SK-N-SH treated with all-trans-retinoic acid at 6 μM for 48 hours (cell line): ENCODE measurements around the gene TCF7.

Experiments used
- ATAC-seq: fragments of 200-7000 bp; cut with Tn5 transposase; 3 replicates; pipeline ENCODE4 v1.9.1; 2020; ENCODE audit warnings: mild to moderate bottlenecking, moderate library complexity
- ARNTL ChIP-seq: fragments of 450-650 bp; formaldehyde crosslinking; IDR thresholded peaks from 2 replicates; pipeline ENCODE4 v1.5.0; 2020; ENCODE audit warnings: low read depth, mild to moderate bottlenecking, moderate library complexity, borderline replicate concordance
- CREB5 ChIP-seq: fragments of 250-450 bp; sonication (Bioruptor Pico); IDR thresholded peaks from 2 replicates; pipeline ENCODE4 v1.5.1; 2020; ENCODE audit warnings: low read depth, mild to moderate bottlenecking, moderate library complexity
- CSDC2 ChIP-seq: fragments of 250-450 bp; sonication (Bioruptor Pico); IDR thresholded peaks from 2 replicates; pipeline ENCODE4 v1.5.0; 2020; ENCODE audit warnings: mild to moderate bottlenecking, moderate library complexity
- ISL1 ChIP-seq: fragments of 250-450 bp; sonication (Bioruptor Pico); IDR thresholded peaks from 2 replicates; pipeline ENCODE4 v2.1.2; 2022; ENCODE audit warnings: mild to moderate bottlenecking, moderate library complexity
- PATZ1 ChIP-seq: fragments of 250-450 bp; sonication (Bioruptor Pico); IDR thresholded peaks from 2 replicates; pipeline ENCODE4 v1.8.0; 2020; ENCODE audit warnings: mild to moderate bottlenecking, moderate library complexity, borderline replicate concordance
- PPARA ChIP-seq: fragments of 250-450 bp; sonication (Bioruptor Pico); IDR thresholded peaks from 2 replicates; pipeline ENCODE4 v1.5.0; 2020; ENCODE audit warnings: mild to moderate bottlenecking, borderline replicate concordance
- RARB ChIP-seq: fragments of 250-450 bp; sonication (Bioruptor Pico); IDR thresholded peaks from 2 replicates; pipeline ENCODE4 v1.8.0; 2021; ENCODE audit warnings: mild to moderate bottlenecking, moderate library complexity
- TCF4 ChIP-seq: fragments of 250-450 bp; sonication (Bioruptor Pico); IDR thresholded peaks from 2 replicates; pipeline ENCODE4 v1.8.0; 2021; ENCODE audit warnings: mild to moderate bottlenecking, moderate library complexity, borderline replicate concordance
- TOX ChIP-seq: fragments of 250-450 bp; sonication (Bioruptor Pico); IDR thresholded peaks from 2 replicates; pipeline ENCODE4 v1.8.0; 2021; ENCODE audit warnings: mild to moderate bottlenecking, moderate library complexity, borderline replicate concordance
- ZC3H10 ChIP-seq: fragments of 250-450 bp; sonication (Bioruptor Pico); IDR thresholded peaks from 2 replicates; pipeline ENCODE4 v1.5.1; 2021; ENCODE audit warnings: mild to moderate bottlenecking, moderate library complexity
- ZFP3 ChIP-seq: fragments of 250-450 bp; sonication (Bioruptor Pico); IDR thresholded peaks from 2 replicates; pipeline ENCODE4 v1.5.0; 2020; ENCODE audit warnings: mild to moderate bottlenecking, moderate library complexity
- ZFP30 ChIP-seq: fragments of 450-650 bp; formaldehyde crosslinking; IDR thresholded peaks from 2 replicates; pipeline ENCODE4 v1.5.0; 2022; ENCODE audit warnings: mild to moderate bottlenecking, moderate library complexity
- ZNF565 ChIP-seq: fragments of 450-650 bp; formaldehyde crosslinking; conservative IDR thresholded peaks from 2 replicates; pipeline ENCODE4 v1.5.0; 2020; ENCODE audit warnings: low read depth, mild to moderate bottlenecking, moderate library complexity
- ZNF70 ChIP-seq: fragments of 450-650 bp; formaldehyde crosslinking; IDR thresholded peaks from 2 replicates; pipeline ENCODE4 v1.5.0; 2020; ENCODE audit warnings: mild to moderate bottlenecking, moderate library complexity
- ZNF8 ChIP-seq: fragments of 450-650 bp; formaldehyde crosslinking; IDR thresholded peaks from 2 replicates; pipeline ENCODE4 v1.5.0; 2020; ENCODE audit warnings: mild to moderate bottlenecking, moderate library complexity
- TF ChIP-seq, protein P1 (sequence below): fragments of 250-450 bp; sonication (Bioruptor Pico); IDR thresholded peaks from 2 replicates; pipeline ENCODE4 v1.5.1; 2021; ENCODE audit warnings: mild to moderate bottlenecking, moderate library complexity
- TF ChIP-seq, protein P2 (sequence below): fragments of 250-450 bp; sonication (Bioruptor Pico); IDR thresholded peaks from 2 replicates; pipeline ENCODE4 v1.8.0; 2021; ENCODE audit warnings: low read depth, mild to moderate bottlenecking, moderate library complexity, borderline replicate concordance

Gene TCF7

GRCh38 chr5:134116789-134117761 lies 2.6 kb downstream of the TCF7 start:
- ATAC-seq: no peak
- TF ChIP-seq TCF4 (CRISPR knock-in tag) (no peak), ZNF8 (CRISPR knock-in tag) (no peak)

DNA sequence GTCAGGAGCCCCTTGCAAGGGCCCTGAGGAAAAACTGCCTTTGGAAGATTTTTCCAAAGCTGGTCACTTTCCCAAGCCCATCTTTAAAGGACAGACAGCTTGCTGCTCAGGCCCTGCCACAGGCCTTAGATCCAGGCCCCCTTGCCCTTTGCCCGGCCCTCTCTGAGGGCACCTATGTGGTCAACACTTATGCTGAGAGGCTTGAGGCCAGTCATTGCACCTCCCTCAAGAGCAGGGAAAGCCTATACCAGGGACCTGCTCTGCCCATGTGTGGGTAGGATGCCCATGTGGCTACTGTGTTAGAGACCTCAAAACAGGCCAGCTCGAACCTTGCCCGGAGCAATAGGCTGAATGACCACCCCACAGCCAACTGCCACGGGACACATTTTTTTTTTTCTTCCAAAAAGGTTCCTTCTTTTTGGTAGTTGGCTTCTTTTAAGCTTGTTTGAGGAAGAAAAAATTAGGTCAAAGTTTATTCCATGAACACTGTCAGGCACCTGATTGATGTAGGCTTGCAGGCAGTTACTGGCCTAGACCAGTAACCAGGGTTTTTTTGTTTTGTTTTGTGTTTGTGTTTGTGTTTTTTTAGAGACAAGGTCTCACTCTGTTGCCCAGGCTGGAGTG lies 3.8 kb downstream of the TCF7 start:
- TF ChIP-seq PPARA (CRISPR knock-in tag): no peak
- TF ChIP-seq TOX (CRISPR knock-in tag): no peak
- TF ChIP-seq ZC3H10: no peak
- TF ChIP-seq, protein P1, sequence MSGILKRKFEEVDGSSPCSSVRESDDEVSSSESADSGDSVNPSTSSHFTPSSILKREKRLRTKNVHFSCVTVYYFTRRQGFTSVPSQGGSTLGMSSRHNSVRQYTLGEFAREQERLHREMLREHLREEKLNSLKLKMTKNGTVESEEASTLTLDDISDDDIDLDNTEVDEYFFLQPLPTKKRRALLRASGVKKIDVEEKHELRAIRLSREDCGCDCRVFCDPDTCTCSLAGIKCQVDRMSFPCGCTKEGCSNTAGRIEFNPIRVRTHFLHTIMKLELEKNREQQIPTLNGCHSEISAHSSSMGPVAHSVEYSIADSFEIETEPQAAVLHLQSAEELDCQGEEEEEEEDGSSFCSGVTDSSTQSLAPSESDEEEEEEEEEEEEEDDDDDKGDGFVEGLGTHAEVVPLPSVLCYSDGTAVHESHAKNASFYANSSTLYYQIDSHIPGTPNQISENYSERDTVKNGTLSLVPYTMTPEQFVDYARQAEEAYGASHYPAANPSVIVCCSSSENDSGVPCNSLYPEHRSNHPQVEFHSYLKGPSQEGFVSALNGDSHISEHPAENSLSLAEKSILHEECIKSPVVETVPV: no peak
- TF ChIP-seq ZFP3 (CRISPR knock-in tag): no peak
- no peak for ATAC-seq

DNA sequence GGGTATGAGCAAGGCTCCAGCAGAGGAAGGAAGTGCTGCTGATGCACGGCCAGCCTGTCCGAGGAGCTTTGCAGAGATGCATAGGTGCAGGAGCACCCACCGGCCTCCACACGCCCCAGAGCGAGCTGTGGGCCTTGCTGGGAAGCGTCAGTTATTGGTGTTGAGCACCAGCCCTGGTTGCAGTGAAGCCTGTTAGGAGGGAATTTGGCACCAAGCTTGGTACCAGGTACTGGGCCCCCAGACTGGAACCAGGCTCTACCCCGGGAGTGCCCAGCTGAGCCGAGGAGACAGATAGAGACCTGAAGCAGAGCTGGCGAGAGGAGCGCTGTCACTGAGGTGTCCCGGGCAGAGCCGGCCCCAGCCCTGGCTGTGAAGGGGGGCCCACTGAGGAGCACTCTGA lies 5.2 kb downstream of the TCF7 start:
- no peak for ATAC-seq
- TF ChIP-seq ZNF565 (CRISPR knock-in tag): no peak
- no peak for TF ChIP-seq CSDC2 (CRISPR knock-in tag)
- no peak for TF ChIP-seq PATZ1 (CRISPR knock-in tag)
- TF ChIP-seq ZNF8 (CRISPR knock-in tag): no peak
- TF ChIP-seq TCF4 (CRISPR knock-in tag): no peak

DNA sequence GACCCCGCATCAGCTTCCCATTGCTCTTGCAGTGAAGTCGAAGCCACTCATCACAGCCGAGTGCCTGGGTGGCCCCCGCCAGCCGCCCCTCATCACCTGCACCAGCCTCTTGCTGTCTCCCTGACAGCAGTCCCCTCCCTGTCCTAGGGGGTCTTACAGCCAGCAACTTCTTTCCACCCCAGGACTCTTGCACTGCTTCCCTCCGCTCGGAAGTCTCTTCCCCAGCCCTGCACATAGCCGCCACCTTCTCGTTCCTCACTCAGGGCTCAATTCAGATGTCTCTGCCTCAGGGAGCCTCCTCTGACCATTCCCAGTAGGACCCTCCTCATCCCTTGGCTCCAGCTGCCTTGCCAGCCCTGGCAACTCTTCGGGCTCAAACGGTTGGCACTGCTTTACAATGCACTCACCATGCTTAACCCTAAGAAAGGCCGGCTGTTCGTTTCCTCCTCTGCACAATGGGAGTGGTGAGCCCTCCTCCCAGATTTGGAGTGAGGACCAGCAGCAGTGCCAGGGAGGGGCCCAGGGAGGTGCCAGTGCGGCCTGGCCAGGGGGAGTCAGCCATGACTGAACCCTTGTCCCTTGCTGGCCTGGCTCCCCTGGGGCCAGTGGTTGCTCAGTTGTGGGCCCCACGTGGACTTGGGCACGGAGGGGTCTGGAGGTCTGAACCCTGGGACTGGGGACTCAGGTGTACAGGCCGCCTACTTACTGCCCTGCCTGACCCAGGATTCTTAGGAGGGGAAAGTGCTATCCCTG lies 6.1 kb downstream of the TCF7 start:
- ATAC-seq: no peak
- no peak for TF ChIP-seq ISL1 (CRISPR knock-in tag)
- TF ChIP-seq ZC3H10: no peak
- no peak for TF ChIP-seq ZFP30 (CRISPR knock-in tag)
- no peak for TF ChIP-seq CREB5 (CRISPR knock-in tag)
- no peak for TF ChIP-seq ZNF70 (CRISPR knock-in tag)
- TF ChIP-seq, protein P2, sequence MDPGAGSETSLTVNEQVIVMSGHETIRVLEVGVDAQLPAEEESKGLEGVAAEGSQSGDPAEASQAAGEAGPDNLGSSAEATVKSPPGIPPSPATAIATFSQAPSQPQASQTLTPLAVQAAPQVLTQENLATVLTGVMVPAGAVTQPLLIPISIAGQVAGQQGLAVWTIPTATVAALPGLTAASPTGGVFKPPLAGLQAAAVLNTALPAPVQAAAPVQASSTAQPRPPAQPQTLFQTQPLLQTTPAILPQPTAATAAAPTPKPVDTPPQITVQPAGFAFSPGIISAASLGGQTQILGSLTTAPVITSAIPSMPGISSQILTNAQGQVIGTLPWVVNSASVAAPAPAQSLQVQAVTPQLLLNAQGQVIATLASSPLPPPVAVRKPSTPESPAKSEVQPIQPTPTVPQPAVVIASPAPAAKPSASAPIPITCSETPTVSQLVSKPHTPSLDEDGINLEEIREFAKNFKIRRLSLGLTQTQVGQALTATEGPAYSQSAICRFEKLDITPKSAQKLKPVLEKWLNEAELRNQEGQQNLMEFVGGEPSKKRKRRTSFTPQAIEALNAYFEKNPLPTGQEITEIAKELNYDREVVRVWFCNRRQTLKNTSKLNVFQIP (CRISPR knock-in tag): no peak
- TF ChIP-seq ARNTL (CRISPR knock-in tag): no peak

DNA sequence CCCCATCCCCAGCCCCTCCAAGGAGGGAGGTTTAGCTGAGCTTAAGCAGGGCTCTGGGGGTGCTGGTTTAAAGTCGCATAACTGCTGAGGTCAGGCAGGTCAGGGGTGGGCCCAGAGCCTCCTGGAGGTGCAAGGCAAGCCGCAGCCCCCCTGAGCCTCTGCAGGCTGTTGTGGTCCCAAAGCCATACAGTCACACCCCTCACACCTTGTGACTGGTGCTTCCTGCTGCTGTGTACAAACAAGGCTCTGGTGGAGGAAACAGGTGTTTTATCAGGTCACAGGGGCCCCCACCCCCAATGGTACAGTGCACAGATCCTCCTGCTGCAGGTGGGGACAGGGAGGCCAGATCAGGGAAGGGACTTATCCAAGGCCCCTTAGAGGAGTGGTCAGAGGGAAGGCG lies 8.0 kb downstream of the TCF7 start:
- TF ChIP-seq TOX (CRISPR knock-in tag) (no peak), CSDC2 (CRISPR knock-in tag) (no peak), PPARA (CRISPR knock-in tag) (no peak), ZFP30 (CRISPR knock-in tag) (no peak), TCF4 (CRISPR knock-in tag) (no peak), RARB (CRISPR knock-in tag) (no peak)
- TF ChIP-seq, all 23 proteins: peak for 0
- no peak for ATAC-seq
